HEK293 (cell line): ENCODE results near the gene CTNNA2.

Experiments used
- CTCF ChIA-PET: fragments of 350-600 bp; formaldehyde crosslinking; extraction: SDS; loops from one replicate; lab custom pipeline; 2021; ENCODE audit warnings: antibody characterized with exemption; lab: Yijun Ruan, JAX
- POLR2A ChIA-PET: fragments of 300-600 bp; formaldehyde crosslinking; extraction: SDS; loops from one replicate; lab custom pipeline; 2020; ENCODE audit warnings: antibody characterized with exemption, inconsistent platforms; lab: Yijun Ruan, JAX
- H3K27ac ChIP-seq: fragments of 200-500 bp; sonication (Bioruptor generic); 2 replicates; pipeline ENCODE4 v1.5.1; 2014; ENCODE audit warnings: low read depth, low read length, control low read depth, inconsistent platforms; ENCODE audit errors: extremely low read depth
- H3K36me3 ChIP-seq, 2 experiments: fragments of 200-500 bp in 1 of 2; sonication (Bioruptor generic) in 1 of 2; 1 replicate in 1 of 2; 2 replicates in 1 of 2; pipeline ENCODE4 v1.5.1; 2014 to 2017; ENCODE audit warnings: inconsistent platforms in 2 of 2, low read length in 2 of 2; ENCODE audit not compliant: control insufficient read depth in 2 of 2, insufficient read depth in 1 of 2
- H3K4me1 ChIP-seq: fragments of 200-500 bp; sonication (Bioruptor generic); 2 replicates; pipeline ENCODE4 v1.5.1; 2014; ENCODE audit warnings: mild to moderate bottlenecking, low read length, inconsistent platforms; ENCODE audit not compliant: control insufficient read depth, insufficient read depth
- H3K4me3 ChIP-seq: 2 replicates; pipeline ENCODE4 v1.5.1; 2011; ENCODE audit warnings: low read depth, mild to moderate bottlenecking, control low read depth, low read length, moderate library complexity
- H3K9me3 ChIP-seq: fragments of 200-500 bp; sonication (Bioruptor generic); 2 replicates; pipeline ENCODE4 v1.5.1; 2014; ENCODE audit warnings: low read depth, low read length, inconsistent platforms; ENCODE audit not compliant: control insufficient read depth, insufficient read depth
- CTCF ChIP-seq: fragments of 450-650 bp; formaldehyde crosslinking; IDR thresholded peaks from 2 replicates; pipeline ENCODE4 v1.5.1; 2016; ENCODE audit warnings: missing biosample characterization, missing genetic modification characterization
- GFI1B ChIP-seq: fragments of 450-650 bp; formaldehyde crosslinking; IDR thresholded peaks from 2 replicates; pipeline ENCODE4 v1.5.1; 2016; ENCODE audit warnings: missing biosample characterization, missing genetic modification characterization
- GLI2 ChIP-seq: fragments of 450-650 bp; formaldehyde crosslinking; IDR thresholded peaks from 2 replicates; pipeline ENCODE4; 2017; ENCODE audit warnings: missing biosample characterization, missing genetic modification characterization, low read depth, borderline replicate concordance
- HOXC10 ChIP-seq: sonication (generic); formaldehyde crosslinking; IDR thresholded peaks from 2 replicates; pipeline ENCODE4 v1.8.1; 2023; ENCODE audit warnings: mild to moderate bottlenecking, missing genetic modification reagents
- KLF16 ChIP-seq: fragments of 450-650 bp; formaldehyde crosslinking; IDR thresholded peaks from 2 replicates; pipeline ENCODE4 v1.5.1; 2017; ENCODE audit warnings: missing biosample characterization, missing genetic modification characterization
- MZF1 ChIP-seq: fragments of 450-650 bp; formaldehyde crosslinking; IDR thresholded peaks from 2 replicates; pipeline ENCODE4 v1.5.1; 2017; ENCODE audit warnings: missing biosample characterization, missing genetic modification characterization, borderline replicate concordance
- SCRT2 ChIP-seq: fragments of 450-650 bp; formaldehyde crosslinking; IDR thresholded peaks from 2 replicates; pipeline ENCODE4 v1.5.1; 2016; ENCODE audit warnings: missing biosample characterization, missing genetic modification characterization
- SETDB1 ChIP-seq: IDR thresholded peaks from one replicate; pipeline ENCODE4 v1.6.1; 2017; ENCODE audit warnings: mild to moderate bottlenecking, low read length, moderate library complexity, mixed read lengths; ENCODE audit not compliant: insufficient read length
- YY2 ChIP-seq: fragments of 450-650 bp; formaldehyde crosslinking; IDR thresholded peaks from 2 replicates; pipeline ENCODE4 v1.5.1; 2016; ENCODE audit warnings: missing biosample characterization, missing genetic modification characterization
- ZBTB17 ChIP-seq: fragments of 450-650 bp; formaldehyde crosslinking; IDR thresholded peaks from 2 replicates; pipeline ENCODE4 v1.5.1; 2016; ENCODE audit warnings: missing biosample characterization, missing genetic modification characterization
- ZBTB21 ChIP-seq: fragments of 450-650 bp; formaldehyde crosslinking; IDR thresholded peaks from 2 replicates; pipeline ENCODE4 v1.5.1; 2017; ENCODE audit warnings: missing biosample characterization, missing genetic modification characterization
- ZNF16 ChIP-seq: fragments of 450-650 bp; formaldehyde crosslinking; IDR thresholded peaks from 2 replicates; pipeline ENCODE4 v1.5.1; 2016; ENCODE audit warnings: low read depth, missing biosample characterization, missing genetic modification characterization
- ZNF184 ChIP-seq: fragments of 450-650 bp; IDR thresholded peaks from 2 replicates; pipeline ENCODE4 v1.5.1; 2018; ENCODE audit warnings: missing biosample characterization, mild to moderate bottlenecking, missing genetic modification characterization
- ZNF23 ChIP-seq: fragments of 450-650 bp; formaldehyde crosslinking; IDR thresholded peaks from 2 replicates; pipeline ENCODE4 v1.5.1; 2016; ENCODE audit warnings: missing biosample characterization, missing genetic modification characterization, borderline replicate concordance
- ZNF394 ChIP-seq: fragments of 450-650 bp; formaldehyde crosslinking; IDR thresholded peaks from 2 replicates; pipeline ENCODE4 v1.5.1; 2016; ENCODE audit warnings: missing biosample characterization, missing genetic modification characterization, mild to moderate bottlenecking, moderate library complexity, borderline replicate concordance
- ZNF426 ChIP-seq: fragments of 450-650 bp; formaldehyde crosslinking; IDR thresholded peaks from 2 replicates; pipeline ENCODE4 v1.5.1; 2017; ENCODE audit warnings: missing biosample characterization, missing genetic modification characterization, mild to moderate bottlenecking, inconsistent platforms, moderate library complexity
- ZNF501 ChIP-seq: fragments of 450-650 bp; formaldehyde crosslinking; IDR thresholded peaks from 2 replicates; pipeline ENCODE4 v1.5.1; 2016; ENCODE audit warnings: missing biosample characterization, missing genetic modification characterization
- ZNF580 ChIP-seq: fragments of 450-650 bp; formaldehyde crosslinking; IDR thresholded peaks from 2 replicates; pipeline ENCODE4 v1.5.1; 2016; ENCODE audit warnings: missing biosample characterization, missing genetic modification characterization
- ZNF600 ChIP-seq: fragments of 450-650 bp; formaldehyde crosslinking; IDR thresholded peaks from 2 replicates; pipeline ENCODE4 v1.5.1; 2016; ENCODE audit warnings: missing biosample characterization, missing genetic modification characterization
- ZSCAN16 ChIP-seq: fragments of 450-650 bp; formaldehyde crosslinking; IDR thresholded peaks from 2 replicates; pipeline ENCODE4 v1.5.1; 2016; ENCODE audit warnings: missing biosample characterization, missing genetic modification characterization
- TF ChIP-seq, protein P1 (sequence below): fragments of 450-650 bp; formaldehyde crosslinking; IDR thresholded peaks from 2 replicates; pipeline ENCODE4 v1.5.1; 2017; ENCODE audit warnings: missing biosample characterization, missing genetic modification characterization
- TF ChIP-seq, protein P2 (sequence below): fragments of 450-650 bp; formaldehyde crosslinking; optimal IDR thresholded peaks from 2 replicates; pipeline ENCODE3; 2016; ENCODE audit warnings: missing biosample characterization, mild to moderate bottlenecking, missing genetic modification characterization

Gene CTNNA2

GRCh38 chr2:79910643-79911042 lies 397.8 kb downstream of the CTNNA2 start (continued):
- TF ChIP-seq ZNF16 (tag by site-specific recombination) (no peak), ZNF501 (no peak), ZNF426 (no peak)

DNA sequence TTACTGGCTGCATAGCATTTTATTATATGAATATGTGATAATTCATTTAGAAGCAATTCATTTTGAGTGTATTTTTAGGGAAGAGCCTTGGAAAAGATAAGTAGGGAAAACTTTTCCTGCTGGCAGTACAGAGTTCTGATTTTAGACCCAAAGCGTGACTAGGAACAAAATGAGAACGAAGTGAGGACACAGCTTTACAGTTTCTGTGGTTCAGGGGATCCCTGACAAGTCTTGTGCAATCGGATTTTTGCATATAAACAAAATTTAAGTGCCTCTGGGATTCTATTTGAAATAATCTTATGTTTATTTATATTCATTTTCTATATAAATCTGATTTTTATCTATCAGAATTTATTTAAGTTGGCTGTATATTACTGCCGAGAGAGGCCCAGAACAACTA lies 402.6 kb downstream of the CTNNA2 start:
- no peaks in the 10 kb centered on the region for H3K36me3 ChIP-seq
- H3K9me3 ChIP-seq, result no peaks in the 10 kb centered on the region
- ChIA-PET CTCF (no interaction called here), POLR2A (no interaction called here)
- H3K27ac ChIP-seq, result no peak overlapping the region
- H3K4me1 ChIP-seq, result no peaks in the 10 kb centered on the region
- no peak overlapping the region for H3K4me3 ChIP-seq
- TF ChIP-seq ZNF184 (tag by site-specific recombination), result no peak
- no peak for TF ChIP-seq ZNF16 (tag by site-specific recombination)
- TF ChIP-seq SCRT2 (tag by site-specific recombination), result no peak
- no peak for TF ChIP-seq YY2 (tag by site-specific recombination)
- TF ChIP-seq GFI1B (tag by site-specific recombination), result no peak
- no peak for TF ChIP-seq SETDB1
- TF ChIP-seq ZNF23 (tag by site-specific recombination), result no peak
- TF ChIP-seq, protein P1, sequence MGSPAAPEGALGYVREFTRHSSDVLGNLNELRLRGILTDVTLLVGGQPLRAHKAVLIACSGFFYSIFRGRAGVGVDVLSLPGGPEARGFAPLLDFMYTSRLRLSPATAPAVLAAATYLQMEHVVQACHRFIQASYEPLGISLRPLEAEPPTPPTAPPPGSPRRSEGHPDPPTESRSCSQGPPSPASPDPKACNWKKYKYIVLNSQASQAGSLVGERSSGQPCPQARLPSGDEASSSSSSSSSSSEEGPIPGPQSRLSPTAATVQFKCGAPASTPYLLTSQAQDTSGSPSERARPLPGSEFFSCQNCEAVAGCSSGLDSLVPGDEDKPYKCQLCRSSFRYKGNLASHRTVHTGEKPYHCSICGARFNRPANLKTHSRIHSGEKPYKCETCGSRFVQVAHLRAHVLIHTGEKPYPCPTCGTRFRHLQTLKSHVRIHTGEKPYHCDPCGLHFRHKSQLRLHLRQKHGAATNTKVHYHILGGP (tag by site-specific recombination), result no peak
- no peak for TF ChIP-seq MZF1 (tag by site-specific recombination)
- TF ChIP-seq GLI2, result no peak
- TF ChIP-seq CTCF (tag by site-specific recombination), result no peak
- TF ChIP-seq, all 188 proteins: peak for 0

GRCh38 chr2:79916285-79916684 lies 403.4 kb downstream of the CTNNA2 start:
- no peak overlapping the region for H3K4me3 ChIP-seq
- CTCF ChIA-PET, result interaction anchor here (1.0 kb wide), 1 partner anchor 20 kb away, joined by 3 read pairs; no protein-coding TSS in a partner anchor
- TF ChIP-seq ZNF600 (no peak), HOXC10 (CRISPR knock-in tag) (no peak)
- TF ChIP-seq, protein P2, sequence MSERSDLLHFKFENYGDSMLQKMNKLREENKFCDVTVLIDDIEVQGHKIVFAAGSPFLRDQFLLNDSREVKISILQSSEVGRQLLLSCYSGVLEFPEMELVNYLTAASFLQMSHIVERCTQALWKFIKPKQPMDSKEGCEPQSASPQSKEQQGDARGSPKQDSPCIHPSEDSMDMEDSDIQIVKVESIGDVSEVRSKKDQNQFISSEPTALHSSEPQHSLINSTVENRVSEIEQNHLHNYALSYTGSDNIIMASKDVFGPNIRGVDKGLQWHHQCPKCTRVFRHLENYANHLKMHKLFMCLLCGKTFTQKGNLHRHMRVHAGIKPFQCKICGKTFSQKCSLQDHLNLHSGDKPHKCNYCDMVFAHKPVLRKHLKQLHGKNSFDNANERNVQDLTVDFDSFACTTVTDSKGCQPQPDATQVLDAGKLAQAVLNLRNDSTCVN (tag by site-specific recombination), result no peak
- H3K36me3 ChIP-seq, result no peaks in the 10 kb centered on the region
- H3K4me1 ChIP-seq, result no peaks in the 10 kb centered on the region
- no peaks in the 10 kb centered on the region for H3K9me3 ChIP-seq
- no peak overlapping the region for H3K27ac ChIP-seq
- POLR2A ChIA-PET, result no interaction called here

- no peaks in the 10 kb centered on the region for H3K4me1 ChIP-seq
- TF ChIP-seq ZSCAN16 (tag by site-specific recombination) (no peak), ZNF394 (tag by site-specific recombination) (no peak), KLF16 (tag by site-specific recombination) (no peak), ZBTB21 (tag by site-specific recombination) (no peak), ZBTB17 (tag by site-specific recombination) (no peak), ZNF23 (tag by site-specific recombination) (no peak), ZNF580 (no peak), HOXC10 (CRISPR knock-in tag) (no peak)
- no peaks in the 10 kb centered on the region for H3K36me3 ChIP-seq
- ChIA-PET CTCF (no interaction called here), POLR2A (interaction anchor here (0.6 kb wide), 1 partner anchor 662 kb away, joined by 3 read pairs; no protein-coding TSS in a partner anchor)
- no peak overlapping the region for H3K27ac ChIP-seq
- no peak overlapping the region for H3K4me3 ChIP-seq
- no peaks in the 10 kb centered on the region for H3K9me3 ChIP-seq
Observed at GRCh38 chr2:79920512-79921076, 407.7 kb downstream of the CTNNA2 start.
